ENCODE data around the gene BPIFB2.

Gene BPIFB2

DNA sequence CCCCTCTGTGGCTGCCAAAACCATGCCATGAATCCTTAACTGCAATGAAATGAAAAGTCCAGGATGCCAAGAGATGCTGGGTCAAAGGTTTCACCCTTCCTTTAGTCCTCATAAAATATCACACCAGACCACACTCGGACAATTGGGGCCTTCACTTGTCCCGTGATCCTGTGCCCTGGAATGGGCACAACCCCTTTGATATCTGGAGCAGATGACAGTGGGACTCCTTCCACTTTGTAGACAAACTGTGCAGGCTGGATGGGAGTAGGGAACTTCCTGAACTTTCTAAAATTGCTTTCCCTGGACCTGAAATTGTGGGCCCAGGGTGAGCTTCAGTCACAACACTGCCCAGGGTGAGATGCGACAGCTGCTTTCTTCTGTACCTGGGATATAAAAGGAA, 14.4 kb downstream of the BPIFB2 start:
- H3K9ac ChIP-seq (ENCODE audit: low read depth, low read length) = no peak overlapping the region
- no peaks in the 10 kb centered on the region for H3K4me1 ChIP-seq (ENCODE audit: insufficient read depth, low read length)
- H3K27ac ChIP-seq (ENCODE audit: low read depth, low read length) = no peak overlapping the region
- no peaks in the 10 kb centered on the region for H3K9me3 ChIP-seq (ENCODE audit: insufficient read depth, low read depth, low read length)
- 92% methylated on average over 3 of the region's 3 CpGs for WGBS
- H3K36me3 ChIP-seq (ENCODE audit: insufficient read depth, low read length) = no peaks in the 10 kb centered on the region
- no peak overlapping the region for H3K4me3 ChIP-seq (ENCODE audit: low read length)
- no peaks in the 10 kb centered on the region for H3K27me3 ChIP-seq (ENCODE audit: insufficient read depth, low read length)

DNA sequence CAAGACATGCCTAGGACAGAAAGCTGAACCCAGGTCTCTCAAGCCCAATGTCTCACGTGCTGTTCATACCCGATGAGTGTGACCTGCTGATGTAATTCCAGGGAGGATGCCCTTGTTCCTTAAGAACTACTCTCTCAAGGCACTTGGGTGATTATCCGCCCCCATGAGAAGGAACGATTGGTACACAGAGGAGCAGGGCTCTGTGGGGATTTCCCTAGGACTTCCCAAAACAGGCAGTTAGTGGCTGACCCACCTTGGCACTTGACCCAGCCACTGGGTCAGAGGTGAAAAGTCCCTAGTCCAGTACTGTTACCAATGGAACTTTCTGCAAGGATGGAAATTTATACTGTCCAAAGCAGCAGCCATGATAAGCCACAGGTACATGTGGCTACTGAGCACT, 14.8 kb downstream of the BPIFB2 start:
- no peaks in the 10 kb centered on the region for H3K36me3 ChIP-seq (ENCODE audit: insufficient read depth, low read length)
- H3K4me3 ChIP-seq (ENCODE audit: low read length) = no peak overlapping the region
- H3K9me3 ChIP-seq (ENCODE audit: insufficient read depth, low read depth, low read length) = no peaks in the 10 kb centered on the region
- no peak overlapping the region for H3K27ac ChIP-seq (ENCODE audit: low read depth, low read length)
- WGBS = 89% methylated on average over 4 of the region's 4 CpGs
- no peaks in the 10 kb centered on the region for H3K4me1 ChIP-seq (ENCODE audit: insufficient read depth, low read length)
- no peaks in the 10 kb centered on the region for H3K27me3 ChIP-seq (ENCODE audit: insufficient read depth, low read length)
- no peak overlapping the region for H3K9ac ChIP-seq (ENCODE audit: low read depth, low read length)

DNA sequence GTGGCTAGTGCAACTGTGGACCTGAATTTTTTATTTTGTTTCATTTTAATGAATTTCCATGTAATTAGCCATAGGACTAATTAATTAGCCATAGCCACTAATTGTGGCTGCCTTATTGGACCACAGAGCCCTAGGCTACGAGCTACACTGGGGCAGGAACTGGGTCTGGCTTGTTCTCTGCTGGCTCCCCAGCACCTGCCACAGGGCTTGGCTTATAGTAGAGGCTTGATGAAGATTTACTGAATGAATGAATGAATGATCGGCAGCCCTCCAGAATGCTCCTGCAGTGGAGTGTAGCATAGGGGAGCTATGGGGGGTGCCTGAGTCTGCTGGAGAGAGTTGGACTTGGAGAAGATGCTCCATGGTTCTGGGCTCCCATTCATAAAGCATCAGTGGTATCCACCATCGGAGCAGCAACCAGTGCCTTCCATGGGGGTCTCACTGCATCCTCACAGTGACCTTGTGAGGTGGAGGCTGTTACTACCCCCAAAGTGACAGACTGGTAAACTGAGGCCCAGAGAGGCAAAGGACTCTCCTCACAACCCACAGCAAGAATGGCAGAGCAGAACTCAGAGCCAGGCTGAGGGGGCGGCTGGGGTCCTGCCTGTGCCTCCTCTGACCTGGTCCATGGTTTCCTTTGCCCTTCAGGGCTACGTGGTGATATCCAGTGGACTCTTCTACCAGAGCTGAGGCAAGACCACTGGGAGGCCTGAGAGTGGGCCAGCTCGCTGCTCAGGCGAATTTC, 15.4 kb downstream of the BPIFB2 start:
- Histone ChIP-seq H3K4me1 (ENCODE audit: insufficient read depth, low read length) (no peaks in the 10 kb centered on the region), H3K36me3 (ENCODE audit: insufficient read depth, low read length) (no peaks in the 10 kb centered on the region), H3K4me3 (ENCODE audit: low read length) (no peak overlapping the region), H3K9me3 (ENCODE audit: insufficient read depth, low read depth, low read length) (no peaks in the 10 kb centered on the region), H3K27me3 (ENCODE audit: insufficient read depth, low read length) (no peaks in the 10 kb centered on the region), H3K27ac (ENCODE audit: low read depth, low read length) (no peak overlapping the region), H3K9ac (ENCODE audit: low read depth, low read length) (no peak overlapping the region)
- 89% methylated on average over 7 of the region's 7 CpGs for WGBS

DNA sequence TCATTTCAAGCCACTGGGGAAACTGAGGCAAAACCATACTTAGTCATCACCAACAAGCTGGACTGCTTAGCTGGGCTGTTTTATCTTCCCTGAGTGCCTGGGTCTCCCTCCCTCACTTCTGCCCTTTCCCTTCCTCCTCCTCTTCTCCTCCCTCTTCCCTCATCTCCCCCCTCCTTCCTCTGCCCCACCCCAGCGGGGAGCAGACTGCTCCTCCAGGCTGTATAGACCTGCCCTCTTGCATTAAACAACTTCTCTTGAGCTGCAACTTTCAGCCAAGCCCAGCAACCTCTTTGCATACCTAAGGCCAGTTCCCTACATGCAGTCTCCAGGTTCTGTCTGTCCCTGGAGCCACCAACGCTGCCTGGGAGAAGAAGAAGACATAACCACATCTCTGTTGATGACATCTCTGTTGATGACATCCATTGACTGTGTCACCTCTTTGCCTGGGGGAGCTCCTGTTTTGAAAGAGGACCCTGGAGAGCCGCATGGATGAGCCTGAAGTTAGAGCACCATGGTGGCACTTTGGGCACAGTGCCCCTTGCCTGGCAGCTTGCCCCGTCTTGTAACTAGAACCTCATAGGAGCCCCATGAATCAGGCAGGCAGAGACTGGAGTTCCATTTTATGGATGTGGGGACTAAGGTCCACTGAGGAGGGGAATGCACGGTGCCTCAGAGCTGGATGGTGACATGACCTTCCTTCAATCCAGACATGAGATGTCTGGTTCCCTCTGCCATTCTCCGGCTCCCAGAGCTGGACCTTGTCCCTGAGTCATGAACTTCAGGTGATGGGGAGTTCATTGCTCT, 16.1 kb downstream of the BPIFB2 start:
- 62% methylated on average over 6 of the region's 6 CpGs for WGBS
- no peak overlapping the region for H3K4me3 ChIP-seq (ENCODE audit: low read length)
- H3K36me3 ChIP-seq (ENCODE audit: insufficient read depth, low read length) = no peaks in the 10 kb centered on the region
- no peak overlapping the region for H3K27ac ChIP-seq (ENCODE audit: low read depth, low read length)
- H3K27me3 ChIP-seq (ENCODE audit: insufficient read depth, low read length) = no peaks in the 10 kb centered on the region
- no peaks in the 10 kb centered on the region for H3K4me1 ChIP-seq (ENCODE audit: insufficient read depth, low read length)
- H3K9me3 ChIP-seq (ENCODE audit: insufficient read depth, low read depth, low read length) = no peaks in the 10 kb centered on the region
- H3K9ac ChIP-seq (ENCODE audit: low read depth, low read length) = no peak overlapping the region

DNA sequence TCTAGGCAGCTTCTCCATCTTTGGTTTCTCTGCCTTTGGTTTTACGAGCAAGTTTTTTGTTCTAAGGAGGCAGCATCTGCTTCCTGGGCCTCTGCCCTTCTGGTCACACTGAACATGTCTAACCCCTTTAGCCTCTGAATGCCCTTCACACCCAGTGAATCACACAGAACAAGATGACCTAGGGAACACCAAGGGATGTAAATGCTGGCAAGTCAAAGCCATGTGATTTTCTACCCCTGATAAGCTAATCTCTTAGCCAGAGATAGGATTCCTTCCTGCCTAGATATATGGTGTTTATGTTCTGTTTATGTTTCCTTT, 16.7 kb downstream of the BPIFB2 start:
- H3K4me1 ChIP-seq (ENCODE audit: insufficient read depth, low read length) = no peaks in the 10 kb centered on the region
- H3K4me3 ChIP-seq (ENCODE audit: low read length) = no peak overlapping the region
- no peaks in the 10 kb centered on the region for H3K27me3 ChIP-seq (ENCODE audit: insufficient read depth, low read length)
- 96% methylated on average over 1 of the region's 1 CpG for WGBS
- no peaks in the 10 kb centered on the region for H3K36me3 ChIP-seq (ENCODE audit: insufficient read depth, low read length)
- H3K9me3 ChIP-seq (ENCODE audit: insufficient read depth, low read depth, low read length) = no peaks in the 10 kb centered on the region
- no peak overlapping the region for H3K27ac ChIP-seq (ENCODE audit: low read depth, low read length)
- H3K9ac ChIP-seq (ENCODE audit: low read depth, low read length) = no peak overlapping the region

DNA sequence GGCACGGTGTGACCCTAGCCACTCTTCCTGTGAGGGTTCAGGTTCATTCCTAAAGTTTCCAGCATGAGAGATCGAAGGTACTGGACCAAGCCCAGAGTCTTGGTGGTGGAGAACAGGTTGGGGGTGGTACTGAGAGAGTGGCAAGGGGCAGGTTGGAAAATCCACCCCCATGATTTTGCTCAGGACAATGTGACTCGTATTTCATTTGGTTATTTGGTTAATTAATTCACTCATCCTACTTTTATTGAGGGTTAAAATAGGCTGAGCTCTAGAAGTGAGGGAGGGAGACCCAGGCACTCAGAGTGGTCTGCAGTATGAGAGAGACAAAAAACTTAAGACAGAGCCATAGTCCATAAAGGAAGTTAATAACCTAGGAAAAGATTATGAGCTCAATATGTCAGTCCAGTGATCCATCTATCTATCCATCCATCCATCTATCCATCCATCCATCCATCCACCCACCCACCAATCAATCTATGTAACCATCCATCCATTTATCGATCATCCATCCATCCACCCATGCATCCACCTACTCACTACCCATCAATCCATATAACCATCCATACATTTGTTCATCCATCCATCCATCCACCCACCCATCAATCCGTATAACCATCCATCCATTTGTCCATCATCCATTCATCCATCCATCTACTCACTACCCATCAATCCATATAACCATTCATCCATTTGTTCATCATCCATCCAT, 17.3 kb downstream of the BPIFB2 start:
- no peaks in the 10 kb centered on the region for H3K9me3 ChIP-seq (ENCODE audit: insufficient read depth, low read depth, low read length)
- 87% methylated on average over 4 of the region's 5 CpGs for WGBS
- no peaks in the 10 kb centered on the region for H3K36me3 ChIP-seq (ENCODE audit: insufficient read depth, low read length)
- no peak overlapping the region for H3K4me3 ChIP-seq (ENCODE audit: low read length)
- no peak overlapping the region for H3K9ac ChIP-seq (ENCODE audit: low read depth, low read length)
- H3K27me3 ChIP-seq (ENCODE audit: insufficient read depth, low read length) = no peaks in the 10 kb centered on the region
- H3K27ac ChIP-seq (ENCODE audit: low read depth, low read length) = no peak overlapping the region
- no peaks in the 10 kb centered on the region for H3K4me1 ChIP-seq (ENCODE audit: insufficient read depth, low read length)

DNA sequence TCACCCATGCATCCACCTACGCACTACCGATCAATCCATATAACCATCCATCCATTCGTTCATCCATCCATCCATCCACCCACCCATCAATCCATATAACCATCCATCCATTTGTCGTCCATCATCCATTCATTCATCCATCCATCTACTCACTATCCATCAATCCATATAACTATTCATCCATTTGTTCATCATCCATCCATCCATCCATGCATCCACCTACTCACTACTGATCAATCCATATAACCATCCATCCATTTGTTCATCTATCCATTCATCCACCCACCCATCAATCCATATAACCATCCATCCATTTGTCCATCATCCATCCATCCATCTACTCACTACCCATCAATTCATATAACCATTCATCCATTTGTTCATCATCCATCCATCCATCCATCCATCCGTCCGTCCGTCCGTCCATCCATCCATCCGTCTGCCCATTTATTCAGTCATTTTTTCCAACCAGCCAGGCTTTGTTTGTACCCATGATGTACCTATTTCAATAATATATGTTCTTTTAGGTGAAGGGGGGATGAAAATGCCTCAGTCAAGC, 17.9 kb downstream of the BPIFB2 start:
- Histone ChIP-seq H3K36me3 (ENCODE audit: insufficient read depth, low read length) (no peaks in the 10 kb centered on the region), H3K27me3 (ENCODE audit: insufficient read depth, low read length) (no peaks in the 10 kb centered on the region), H3K27ac (ENCODE audit: low read depth, low read length) (no peak overlapping the region), H3K9me3 (ENCODE audit: insufficient read depth, low read depth, low read length) (no peaks in the 10 kb centered on the region), H3K4me3 (ENCODE audit: low read length) (no peak overlapping the region), H3K9ac (ENCODE audit: low read depth, low read length) (no peak overlapping the region), H3K4me1 (ENCODE audit: insufficient read depth, low read length) (no peaks in the 10 kb centered on the region)
- WGBS = 67% methylated on average over 9 of the region's 9 CpGs

DNA sequence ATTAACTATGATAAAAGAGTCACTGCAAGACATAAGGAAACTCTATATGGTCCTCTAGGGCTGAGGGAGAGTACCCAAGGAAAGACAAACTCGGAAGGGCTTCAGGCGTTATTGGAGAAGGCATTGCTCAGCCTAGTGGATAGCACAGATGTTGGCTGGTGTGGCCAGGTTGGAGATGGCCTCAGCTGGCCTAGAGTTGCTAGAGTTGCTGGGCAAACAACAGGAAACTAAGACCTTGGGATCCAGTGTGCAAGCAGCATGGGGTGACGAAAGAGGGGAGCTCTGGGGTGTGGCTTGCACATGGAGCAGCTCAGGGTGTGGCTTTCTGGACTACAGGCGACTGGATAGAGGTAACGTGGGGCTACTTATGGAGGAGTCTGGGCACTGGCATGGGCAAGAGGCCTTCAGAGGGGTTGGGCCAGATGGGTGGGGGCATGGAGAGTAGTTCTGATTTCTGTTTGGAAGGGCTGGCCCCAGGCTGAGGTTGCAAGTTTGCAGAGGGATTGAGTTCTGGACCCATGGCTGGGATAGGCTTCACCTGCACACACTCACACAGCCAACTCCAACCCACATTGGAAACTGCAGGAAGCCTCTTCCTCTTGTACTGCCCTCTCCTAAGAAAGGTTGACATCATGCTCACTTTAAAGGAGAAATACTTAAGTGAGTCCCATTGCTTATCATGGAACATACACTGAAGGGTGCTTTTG, 18.7 kb downstream of the BPIFB2 start:
- no peaks in the 10 kb centered on the region for H3K4me1 ChIP-seq (ENCODE audit: insufficient read depth, low read length)
- 70% methylated on average over 5 of the region's 5 CpGs for WGBS

DNA sequence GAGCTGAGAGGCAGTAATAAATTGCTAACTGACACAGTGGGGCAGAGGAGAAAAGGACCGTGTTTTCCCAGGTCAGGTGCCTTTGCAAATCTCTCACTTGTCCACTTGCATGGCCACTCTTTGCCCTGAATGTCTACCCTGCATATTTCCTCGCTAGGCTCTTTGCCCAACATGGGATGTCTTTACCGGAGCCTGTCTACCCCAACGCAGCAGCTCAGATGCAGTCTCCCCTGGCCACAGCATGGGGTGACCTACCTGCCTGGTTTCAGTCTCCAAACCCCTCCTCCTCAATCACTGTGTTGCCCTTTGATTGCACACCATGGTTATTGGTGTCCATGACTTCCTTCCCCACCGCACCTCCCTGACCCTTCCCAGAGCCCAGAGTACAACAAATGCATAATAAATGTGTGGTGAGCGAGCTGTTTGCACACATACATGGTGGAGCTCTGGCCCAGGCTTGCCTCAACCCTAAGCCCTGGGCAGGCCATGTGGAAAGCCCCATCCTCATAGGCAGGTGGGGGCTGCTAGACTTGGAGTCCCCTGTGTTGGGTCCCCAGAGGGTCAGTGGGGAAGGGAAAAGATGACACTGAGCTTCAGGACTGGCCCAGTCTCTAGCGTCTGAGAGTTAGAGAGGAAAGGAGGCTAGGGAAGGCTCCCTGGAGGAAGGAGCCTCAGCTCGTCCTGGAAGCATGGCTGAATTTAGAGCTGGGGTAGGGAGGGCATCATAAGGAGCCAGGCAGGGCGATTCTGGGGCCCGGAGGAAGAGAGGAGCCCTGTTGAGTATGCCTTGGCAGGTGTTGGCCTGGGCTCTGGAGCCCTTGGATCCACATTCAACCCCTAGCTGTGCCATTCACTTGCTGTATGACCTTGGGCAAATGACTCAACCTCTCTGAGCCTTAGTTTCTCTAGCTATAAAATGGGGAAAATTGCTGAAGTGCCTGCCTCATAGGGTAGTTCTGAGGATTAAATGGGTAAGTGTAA, 19.6 kb downstream of the BPIFB2 start:
- Histone ChIP-seq H3K4me1 (ENCODE audit: insufficient read depth, low read length) (no peaks in the 10 kb centered on the region), H3K27ac (ENCODE audit: low read depth, low read length) (no peak overlapping the region), H3K4me3 (ENCODE audit: low read length) (no peak overlapping the region), H3K27me3 (ENCODE audit: insufficient read depth, low read length) (no peaks in the 10 kb centered on the region), H3K9me3 (ENCODE audit: insufficient read depth, low read depth, low read length) (no peaks in the 10 kb centered on the region), H3K9ac (ENCODE audit: low read depth, low read length) (no peak overlapping the region), H3K36me3 (ENCODE audit: insufficient read depth, low read length) (no peaks in the 10 kb centered on the region)
- 85% methylated on average over 10 of the region's 10 CpGs for WGBS

More for the DNA sequence above, 18.7 kb downstream of the BPIFB2 start:
- Histone ChIP-seq H3K9ac (ENCODE audit: low read depth, low read length) (no peak overlapping the region), H3K27ac (ENCODE audit: low read depth, low read length) (no peak overlapping the region), H3K4me3 (ENCODE audit: low read length) (no peak overlapping the region), H3K27me3 (ENCODE audit: insufficient read depth, low read length) (no peaks in the 10 kb centered on the region), H3K36me3 (ENCODE audit: insufficient read depth, low read length) (no peaks in the 10 kb centered on the region), H3K9me3 (ENCODE audit: insufficient read depth, low read depth, low read length) (no peaks in the 10 kb centered on the region)

Data from HUES64 (cell line).